ENCODE data around the gene CUL5.
A peak's percentile ranks its signal among the peaks of the same experiment; 100 is the strongest.

CUL5 gene

GRCh38 chr11:108008656-108009496 is at the start of gene CUL5:
Gene CUL5 (plus strand): TSS chr11:108008898. CDS start chr11:108009349, 451 bp downstream.
- DNase-seq (ENCODE audit: low read depth in 2 of 2) = peak; percentile 76 to 80

DNA sequence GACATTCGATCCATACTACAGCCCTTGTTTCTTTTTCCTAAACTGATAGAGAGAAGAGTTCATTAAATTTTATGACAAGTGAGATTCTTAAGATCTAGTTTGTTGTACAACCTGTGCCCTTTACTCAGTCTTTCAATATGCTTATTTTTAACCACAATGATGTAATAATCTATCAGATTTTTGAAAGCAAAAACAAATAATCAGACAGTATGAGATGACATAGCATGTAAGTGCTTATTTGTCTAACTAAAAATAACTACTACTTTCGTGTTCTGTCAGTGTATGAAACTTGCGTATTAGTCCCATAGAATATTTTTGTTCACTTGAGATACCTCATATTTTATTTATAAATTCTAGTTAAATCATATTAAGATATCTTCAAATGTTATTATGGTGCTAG is 47.2 kb upstream of the CUL5 start:
- DNase-seq (ENCODE audit: low read depth in 2 of 2) = no peak

DNA sequence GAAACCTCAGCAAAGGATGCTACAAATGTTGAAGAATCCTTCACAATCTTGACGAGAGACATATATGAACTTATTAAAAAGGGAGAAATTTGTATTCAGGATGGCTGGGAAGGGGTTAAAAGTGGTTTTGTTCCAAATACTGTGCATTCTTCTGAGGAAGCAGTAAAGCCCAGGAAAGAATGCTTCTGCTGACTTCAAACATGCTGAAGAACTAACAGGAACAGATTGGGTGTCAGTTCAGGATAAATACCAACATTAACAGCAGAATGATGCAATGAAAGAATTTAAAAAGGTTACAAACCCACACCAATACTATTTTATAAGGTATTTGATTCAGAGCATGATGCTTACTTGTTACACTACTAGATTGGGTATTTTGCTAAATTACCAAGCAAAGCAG is 46.5 kb upstream of the CUL5 start:
- DNase-seq (ENCODE audit: low read depth in 2 of 2) = no peak

DNA sequence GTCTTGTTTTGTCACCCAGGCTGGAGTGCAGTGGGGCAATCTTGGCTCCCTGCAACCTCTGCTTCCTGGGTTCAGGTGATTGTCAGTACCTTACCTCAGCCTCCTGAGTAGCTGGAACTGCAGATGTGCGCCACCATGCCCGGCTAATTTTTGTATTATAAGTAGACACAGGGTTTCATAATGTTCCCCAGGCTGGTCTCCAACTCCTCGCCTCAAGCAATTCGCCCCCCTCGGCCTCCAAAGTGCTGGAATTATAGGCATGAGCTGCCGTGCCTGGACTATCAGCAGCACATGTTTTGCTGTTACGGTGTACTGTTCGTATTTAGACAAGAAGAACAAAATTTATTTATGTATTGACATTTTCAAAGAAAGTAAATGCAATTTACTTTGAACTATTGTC is 45.6 kb upstream of the CUL5 start:
- no peak for DNase-seq (ENCODE audit: low read depth in 2 of 2)

DNA sequence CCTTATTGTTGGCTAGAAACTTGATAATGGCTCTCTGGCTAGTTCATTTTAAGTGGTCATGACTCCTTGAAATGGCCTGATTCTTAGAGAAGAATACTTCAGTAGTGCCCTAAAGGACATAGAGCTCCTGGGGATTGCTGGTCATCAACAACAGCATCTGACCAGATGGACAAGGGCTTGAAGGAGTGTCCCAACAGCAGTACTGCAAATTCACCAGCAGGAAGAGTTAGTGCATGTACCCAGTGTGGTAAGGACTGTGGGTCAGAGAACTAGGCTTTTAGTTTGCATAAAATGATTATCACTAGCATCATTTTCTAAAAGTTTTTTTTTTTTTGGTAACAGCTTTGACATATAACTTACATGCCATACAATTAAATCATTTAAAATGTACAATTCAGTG is 39.5 kb upstream of the CUL5 start:
- DNase-seq (ENCODE audit: low read depth in 2 of 2) = no peak

- no peak for DNase-seq (ENCODE audit: low read depth in 2 of 2)
These were observed 38.6 kb upstream of the CUL5 start for GRCh38 chr11:107970049-107970448.

DNA sequence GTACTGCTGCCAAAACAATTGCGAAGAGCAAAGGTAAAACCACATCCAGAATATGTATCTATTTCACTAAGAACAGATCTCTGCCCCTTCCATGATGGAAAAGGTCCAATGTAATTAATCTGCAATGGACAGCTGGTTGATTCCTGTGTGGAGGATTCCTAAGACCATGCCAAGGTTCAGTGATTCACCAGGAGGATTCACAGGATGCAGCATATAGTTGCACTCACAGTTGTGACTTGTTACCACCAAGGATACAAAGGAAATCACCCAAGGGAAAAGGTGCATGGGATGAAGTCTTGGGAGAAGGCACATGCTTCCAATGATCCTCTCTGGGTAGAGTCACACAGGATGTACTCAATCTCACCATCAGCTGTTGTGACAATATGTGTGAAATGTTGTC is 35.1 kb upstream of the CUL5 start:
- DNase-seq (ENCODE audit: low read depth in 2 of 2) = no peak

GRCh38 chr11:107988397-107989158 is 20.1 kb upstream of the CUL5 start:
- DNase-seq (ENCODE audit: low read depth in 2 of 2) = no peak

GRCh38 chr11:107991868-107992414 is 16.8 kb upstream of the CUL5 start:
- no peak for DNase-seq (ENCODE audit: low read depth in 2 of 2)

- no peak for DNase-seq (ENCODE audit: low read depth in 2 of 2)
These were observed 12.5 kb upstream of the CUL5 start for GRCh38 chr11:107996006-107996776.

GRCh38 chr11:107998761-107999160 is 9.9 kb upstream of the CUL5 start:
- no peak for DNase-seq (ENCODE audit: low read depth in 2 of 2)

DNA sequence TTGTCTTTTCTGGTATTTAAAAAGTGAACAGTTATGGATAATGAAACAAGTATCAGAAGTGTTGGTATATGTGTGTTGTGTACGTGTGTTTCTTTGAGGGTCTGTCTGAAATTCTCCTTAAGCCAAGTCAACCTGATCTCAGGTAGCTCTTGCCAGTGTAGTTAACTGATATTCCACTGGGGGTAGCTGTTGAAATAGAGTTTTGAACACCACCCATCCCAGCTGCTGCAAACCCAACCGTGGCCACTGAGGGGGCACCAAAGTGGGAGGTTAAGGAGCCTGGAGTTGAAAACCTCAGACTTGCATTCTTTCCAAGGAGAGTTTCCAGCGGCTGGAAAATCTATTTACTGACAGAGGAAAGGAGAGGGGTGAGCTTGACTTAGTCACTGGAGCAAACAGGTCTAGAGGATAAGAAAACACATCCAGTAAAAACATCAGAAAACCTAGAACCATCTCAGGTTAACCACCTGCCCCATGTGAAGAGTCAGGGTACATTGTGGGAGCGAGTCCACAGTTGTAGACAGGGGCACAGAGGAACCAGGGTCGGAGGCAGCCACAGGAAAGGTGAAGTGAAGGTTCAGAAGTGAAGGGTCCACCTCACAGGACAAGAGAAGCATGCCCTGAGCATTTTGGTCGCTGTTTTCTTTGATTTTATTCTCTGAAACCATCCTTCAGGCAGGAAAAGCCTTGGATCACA is 8.8 kb upstream of the CUL5 start:
- peak in 1 of 2 donors; percentile 3 for DNase-seq (ENCODE audit: low read depth in 2 of 2)

DNA sequence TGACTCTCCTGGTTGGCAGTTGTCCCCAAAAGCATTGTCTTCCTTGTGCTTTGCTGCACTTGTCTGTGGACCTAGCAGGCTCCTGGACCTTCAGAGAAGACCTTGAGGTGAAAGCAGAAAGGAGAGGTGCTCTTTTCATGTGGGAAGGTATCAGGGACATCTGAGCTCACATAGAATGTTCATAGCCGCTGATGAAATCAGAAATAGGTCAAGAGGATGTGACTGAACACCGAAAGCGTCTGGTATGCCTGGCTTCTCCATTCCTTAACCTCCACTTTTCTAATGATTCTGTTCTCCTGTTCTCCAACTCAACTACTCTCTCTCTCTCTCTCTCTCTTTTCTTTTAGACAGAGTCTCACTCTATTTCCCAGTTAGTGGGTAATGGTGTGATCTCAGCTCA is 6.2 kb upstream of the CUL5 start:
- DNase-seq (ENCODE audit: low read depth in 2 of 2) = no peak

DNA sequence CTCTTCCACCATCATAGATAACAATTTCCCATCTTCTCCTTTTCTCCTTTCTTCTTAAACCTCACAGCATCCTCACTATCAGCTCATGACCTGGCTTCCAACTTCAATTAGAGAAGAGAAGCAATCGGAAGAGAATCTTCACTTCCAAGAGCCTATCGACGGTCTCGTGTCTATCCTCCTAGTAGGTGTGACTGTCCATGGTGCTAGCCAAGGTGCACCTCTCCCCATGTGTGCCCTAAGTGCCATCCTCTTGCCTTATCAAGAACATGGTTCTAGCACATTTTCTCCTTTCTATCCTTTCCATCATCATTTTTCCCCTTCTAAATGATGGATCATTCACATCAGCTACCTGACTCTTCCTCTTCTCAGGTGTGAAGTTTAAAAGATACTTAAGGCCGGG is 5.1 kb upstream of the CUL5 start:
- DNase-seq (ENCODE audit: low read depth in 2 of 2) = no peak

DNA sequence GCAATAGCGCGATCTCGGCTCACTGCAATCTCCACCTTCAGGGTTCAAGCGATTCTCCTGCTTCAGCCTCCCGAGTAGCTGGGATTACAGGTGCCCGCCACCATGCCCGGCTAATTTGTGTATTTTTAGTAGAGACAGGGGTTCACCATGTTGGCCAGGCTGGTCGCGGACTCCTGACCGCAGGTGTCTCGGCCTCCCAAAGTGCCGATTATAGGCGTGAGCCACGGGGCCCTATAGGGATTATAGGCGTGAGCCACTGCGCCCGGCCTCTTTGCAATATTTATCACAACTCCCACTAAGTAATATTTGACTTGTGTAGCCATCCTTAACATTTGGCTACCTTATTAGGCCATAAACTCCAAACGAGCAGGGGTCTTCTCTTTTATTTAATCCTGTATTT is 879 bp upstream of the CUL5 start:
- no peak for DNase-seq (ENCODE audit: low read depth in 2 of 2)

DNA sequence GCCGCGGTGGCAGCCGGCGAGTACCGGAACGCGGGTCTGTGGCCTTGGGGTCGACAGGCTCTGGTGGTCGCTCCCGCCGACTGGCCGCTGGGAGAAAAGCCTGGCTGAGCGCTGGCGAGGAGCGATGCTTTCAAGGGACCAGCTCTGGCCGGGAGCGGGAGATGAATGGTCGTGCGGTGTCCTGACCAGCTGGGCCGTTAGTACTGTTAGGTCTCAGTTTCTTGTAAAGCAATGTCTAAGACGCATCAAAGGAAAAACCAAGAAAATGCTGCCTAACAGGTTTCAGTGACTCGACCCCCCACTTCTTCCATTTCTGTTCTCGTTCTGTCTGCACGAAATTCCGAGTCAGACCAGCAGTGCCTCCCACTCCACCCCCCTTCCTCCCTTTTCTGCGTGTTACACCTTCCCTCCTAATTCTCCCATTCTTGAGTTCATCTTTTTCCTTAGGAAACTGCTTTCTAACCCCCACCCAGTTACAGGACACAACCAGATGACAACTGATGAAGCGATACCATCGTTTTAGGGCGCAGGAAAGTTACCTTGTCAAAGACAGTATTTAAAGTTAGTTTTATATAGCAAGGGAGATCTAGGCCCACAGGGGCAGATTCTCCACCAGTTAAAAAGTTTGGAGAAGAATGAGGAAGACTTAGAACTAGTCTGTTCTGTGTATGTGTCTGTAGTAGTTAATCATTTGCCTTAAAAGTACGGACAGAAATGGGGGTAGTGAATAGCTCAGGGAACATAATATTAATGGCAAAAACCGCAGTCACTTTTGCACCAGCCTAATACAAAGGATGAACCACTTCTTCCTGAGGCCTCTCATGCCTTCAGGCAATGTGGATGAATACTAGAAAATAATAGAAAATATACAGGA is 1.0 kb downstream of the CUL5 start:
- DNase-seq (ENCODE audit: low read depth in 2 of 2) = no peak

DNA sequence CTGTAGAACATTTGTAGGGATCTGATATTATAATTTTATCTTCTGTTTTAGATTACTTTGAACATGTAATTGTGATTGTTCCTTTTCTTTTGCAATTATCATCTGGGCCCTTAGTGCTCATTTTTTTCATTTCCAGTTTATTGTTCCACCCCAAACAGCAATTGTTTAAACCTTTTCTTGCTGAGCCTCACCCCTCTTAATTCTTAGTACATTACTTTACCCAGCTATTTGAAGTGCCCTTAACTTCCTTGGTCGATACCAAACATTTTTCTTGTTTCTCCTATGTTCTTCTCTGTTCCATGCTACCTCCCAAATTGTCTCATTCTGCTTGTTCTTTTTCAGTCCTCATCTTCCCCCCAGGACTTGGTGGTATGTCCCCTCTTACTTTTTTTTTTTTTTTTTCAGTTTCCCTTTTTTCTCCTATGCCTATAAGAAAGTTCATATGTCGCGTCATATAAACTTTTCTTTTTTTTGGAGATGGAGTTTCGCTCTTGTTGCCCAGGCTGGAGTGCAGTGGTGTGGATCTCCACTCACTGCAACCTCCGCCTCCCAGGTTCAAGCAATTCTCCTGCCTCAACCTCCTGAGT is 3.5 kb downstream of the CUL5 start:
- DNase-seq (ENCODE audit: low read depth in 2 of 2) = no peak

- DNase-seq (ENCODE audit: low read depth in 2 of 2) = no peak
These were observed 7.9 kb downstream of the CUL5 start for GRCh38 chr11:108016647-108017046.

DNA sequence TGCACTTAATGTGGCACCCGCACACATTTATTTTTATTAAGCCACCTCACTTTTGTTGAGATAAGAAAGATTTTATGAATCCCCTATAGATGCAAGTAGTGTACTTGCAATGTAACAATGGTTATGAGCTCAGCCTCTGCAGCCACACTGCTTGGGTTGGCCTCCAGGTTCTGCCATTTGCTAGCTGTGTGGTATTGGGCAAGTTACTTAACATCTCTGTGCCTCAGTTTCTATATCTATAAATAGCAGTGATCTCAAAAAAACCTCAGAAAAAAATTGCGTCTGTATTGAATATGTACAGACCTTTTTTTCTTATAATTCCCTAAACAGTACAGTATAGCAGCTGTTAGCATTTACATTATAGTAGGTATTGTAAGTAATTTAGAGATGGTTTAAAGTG is 10.0 kb downstream of the CUL5 start:
- no peak for DNase-seq (ENCODE audit: low read depth in 2 of 2)

DNA sequence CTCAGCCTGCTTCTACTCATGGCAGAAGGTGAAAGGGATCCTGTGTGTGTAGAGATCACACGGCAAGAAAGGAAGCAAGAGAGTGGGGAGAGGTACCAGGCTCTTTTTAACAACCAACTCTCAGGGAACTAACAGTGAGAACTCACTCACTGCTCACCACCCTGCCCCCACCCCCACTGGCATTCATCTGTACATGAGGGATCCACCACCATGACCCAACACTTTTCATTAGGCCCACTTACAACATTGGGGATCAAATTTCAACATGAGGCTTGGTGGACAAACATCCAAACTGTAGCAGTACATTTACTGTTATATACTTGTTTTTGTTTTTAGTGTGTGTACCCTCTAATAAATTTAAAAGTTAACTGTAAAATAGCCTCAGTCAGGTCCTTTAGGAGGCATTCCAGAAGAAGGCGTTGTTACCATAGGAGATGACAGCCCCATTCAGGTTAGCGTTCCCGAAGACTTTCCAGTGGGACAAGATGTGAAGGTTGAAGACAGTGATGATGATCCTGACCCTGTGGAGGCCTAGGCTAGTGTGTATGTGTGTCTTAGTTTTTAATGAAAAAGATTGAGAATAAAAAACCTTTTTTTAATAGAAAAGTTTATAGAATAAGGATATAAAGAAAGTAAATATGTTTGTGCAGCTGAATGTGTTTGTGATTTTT is 11.3 kb downstream of the CUL5 start:
- DNase-seq (ENCODE audit: low read depth in 2 of 2) = no peak
